NCI-H146 treated with DMSO at 0.1 percent for 48 hours (cell line): ENCODE measurements around the gene TCEAL9.
"Not testable (repeated sequence)": the region's sequence is repeated elsewhere in the genome, so short reads cannot be mapped to it uniquely, and the experiment has no call there.

Experiments used
- DNase-seq: peaks from one replicate; lab custom pipeline; 2025; ENCODE audit not compliant: unreplicated experiment; lab: John Stamatoyannopoulos, UW

TCEAL9 gene

GRCh38 chrX:103372886-103373285 is 16.6 kb downstream of the TCEAL9 start:
- DNase-seq: no peak

- no peak for DNase-seq
Measured at GRCh38 chrX:103373581-103373980, 17.3 kb downstream of the TCEAL9 start.

- DNase-seq: peak; percentile 34
Measured at GRCh38 chrX:103376118-103376978, 20.0 kb downstream of the TCEAL9 start, which contains the start of gene BEX3. BEX3 (plus strand) TSS chrX:103376538; CDS start chrX:103377522, 984 bp downstream.

- peak; percentile 9 for DNase-seq
Measured at GRCh38 chrX:103376979-103377324, 20.6 kb downstream of the TCEAL9 start.

- no peak for DNase-seq
Measured at GRCh38 chrX:103378990-103379389, 22.7 kb downstream of the TCEAL9 start.

GRCh38 chrX:103382877-103383276 is 26.6 kb downstream of the TCEAL9 start:
- no peak for DNase-seq

- DNase-seq: no peak
Measured at GRCh38 chrX:103384672-103385071, 28.4 kb downstream of the TCEAL9 start.

- DNase-seq: not testable (repeated sequence)
Measured at GRCh38 chrX:103385283-103385830, 29.1 kb downstream of the TCEAL9 start.

- DNase-seq: no peak
Measured at GRCh38 chrX:103386332-103386731, 30.0 kb downstream of the TCEAL9 start.

- no peak for DNase-seq
Measured at GRCh38 chrX:103393487-103393886, 37.2 kb downstream of the TCEAL9 start.

GRCh38 chrX:103396186-103396585 is 39.9 kb downstream of the TCEAL9 start:
- DNase-seq: no peak

GRCh38 chrX:103396660-103397059 is 40.4 kb downstream of the TCEAL9 start:
- DNase-seq: no peak

- no peak for DNase-seq
Measured at GRCh38 chrX:103397707-103398106, 41.4 kb downstream of the TCEAL9 start.

- no peak for DNase-seq
Measured at GRCh38 chrX:103398421-103398864, 42.1 kb downstream of the TCEAL9 start.

- DNase-seq: no peak
Measured at GRCh38 chrX:103399744-103400143, 43.4 kb downstream of the TCEAL9 start.

- no peak for DNase-seq
Measured at GRCh38 chrX:103400931-103401330, 44.6 kb downstream of the TCEAL9 start.

- DNase-seq: peak; percentile 59
Measured at GRCh38 chrX:103404231-103405008, 48.1 kb downstream of the TCEAL9 start.

- DNase-seq: no peak
Measured at GRCh38 chrX:103405009-103405333, 48.7 kb downstream of the TCEAL9 start.

GRCh38 chrX:103406256-103406655 is 50.0 kb downstream of the TCEAL9 start:
- DNase-seq: no peak

- no peak for DNase-seq
Measured at GRCh38 chrX:103407776-103408175, 51.5 kb downstream of the TCEAL9 start.
